Stimulated activated CD4-positive, alpha-beta T cell treated with anti-CD3 and anti-CD28 coated beads, Interleukin-1b, Interleukin-23, amount 100 ng/mL, for 4 hours (primary cell): ENCODE results near the gene INVS.
"Not testable (repeated sequence)": the region's sequence is repeated elsewhere in the genome, so short reads cannot be mapped to it uniquely, and the experiment has no call there.

Source experiments
- DNase-seq, 2 donors: peaks; one replicate each; pipeline ENCODE4 v3.0.0-alpha.2; 2020; ENCODE audit warnings: low read depth in 2 of 2

The INVS gene

DNA sequence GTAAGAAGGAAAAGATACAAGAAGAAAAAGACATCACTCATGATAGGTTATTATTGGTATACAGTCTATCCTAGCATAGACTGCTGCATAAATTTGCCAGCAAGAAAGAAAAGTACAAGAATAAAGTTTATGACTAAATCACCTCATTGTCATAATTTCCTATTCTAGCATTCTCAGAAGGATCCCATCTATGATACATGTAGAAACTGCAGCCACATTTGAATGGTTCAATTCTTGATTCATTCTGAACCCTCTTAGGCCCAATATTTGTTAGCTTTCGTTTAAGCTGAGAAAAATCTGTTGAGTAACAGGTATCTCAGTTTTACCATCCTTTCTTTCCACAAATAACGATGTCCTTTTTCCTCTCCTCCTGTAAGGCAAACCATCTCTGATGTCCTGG, 21.2 kb downstream of the INVS start:
- no peak for DNase-seq

DNA sequence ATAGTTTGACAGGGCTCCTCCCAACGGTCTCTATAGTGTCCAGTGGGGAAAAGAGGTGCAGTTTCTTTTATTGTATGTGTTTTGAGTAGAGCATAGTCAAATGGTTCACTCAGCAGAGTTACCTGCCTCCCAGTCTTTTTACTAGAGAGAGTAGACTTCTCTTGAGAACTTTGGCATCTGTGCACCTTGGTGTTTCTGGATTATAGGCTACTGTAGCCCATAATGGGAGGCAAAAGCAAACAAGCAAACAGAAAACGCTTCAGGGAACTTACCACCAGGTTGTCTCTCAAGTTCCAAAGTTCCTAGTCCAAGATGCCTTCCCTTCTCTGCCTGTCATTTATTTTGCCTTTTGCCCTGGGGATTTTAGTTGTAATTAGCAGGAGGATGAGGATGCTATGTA, 26.2 kb downstream of the INVS start:
- no peak for DNase-seq

GRCh38 chr9:100125910-100126309, 26.9 kb downstream of the INVS start:
- DNase-seq, result no peak

GRCh38 chr9:100126423-100126822, 27.4 kb downstream of the INVS start:
- no peak for DNase-seq

- DNase-seq, result no peak
Measured at GRCh38 chr9:100129772-100130171, 30.7 kb downstream of the INVS start.

DNA sequence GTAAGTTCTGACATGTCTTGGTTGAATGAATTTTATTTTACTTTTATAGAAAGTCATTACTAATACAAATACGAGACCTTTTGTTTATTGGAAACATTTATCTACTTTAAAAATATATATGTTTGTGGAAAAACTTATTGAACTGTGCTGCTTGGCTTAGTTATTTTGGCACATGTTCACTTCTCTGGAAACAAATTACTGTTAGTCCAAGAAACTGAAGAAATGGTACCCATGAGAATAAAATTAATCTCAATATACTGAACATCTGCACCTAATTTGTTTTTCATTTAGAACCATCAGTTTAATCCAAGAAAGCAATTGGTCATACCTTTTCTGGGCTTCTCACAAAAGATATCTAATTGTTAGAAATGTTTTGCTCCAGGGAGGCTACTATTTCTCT, 32.2 kb downstream of the INVS start:
- DNase-seq, result no peak

DNA sequence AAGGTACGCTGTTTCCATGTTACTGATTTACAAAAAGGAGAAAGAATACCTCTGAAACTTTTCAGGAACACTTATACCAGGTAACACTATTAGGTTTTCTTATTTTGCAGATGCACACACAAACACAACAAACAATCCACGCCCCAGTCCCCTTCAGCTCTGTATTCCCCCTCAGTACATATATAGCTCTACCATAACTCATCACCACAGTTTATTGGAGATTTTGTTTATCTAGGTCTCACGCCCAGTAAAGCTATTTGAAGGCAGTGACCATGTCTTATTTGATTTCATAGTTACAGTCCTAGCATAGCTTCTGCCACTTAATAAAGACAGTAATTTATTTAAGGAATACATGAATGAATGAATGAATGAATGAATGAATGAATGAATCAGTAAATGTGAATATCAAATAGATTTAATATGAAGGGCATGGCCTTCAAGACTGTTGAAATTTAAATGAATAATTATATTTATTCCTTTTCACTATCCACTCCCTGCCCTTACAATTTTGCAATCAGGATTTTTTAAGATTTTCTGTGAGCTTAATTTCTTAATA, 32.9 kb downstream of the INVS start:
- DNase-seq, result no peak

DNA sequence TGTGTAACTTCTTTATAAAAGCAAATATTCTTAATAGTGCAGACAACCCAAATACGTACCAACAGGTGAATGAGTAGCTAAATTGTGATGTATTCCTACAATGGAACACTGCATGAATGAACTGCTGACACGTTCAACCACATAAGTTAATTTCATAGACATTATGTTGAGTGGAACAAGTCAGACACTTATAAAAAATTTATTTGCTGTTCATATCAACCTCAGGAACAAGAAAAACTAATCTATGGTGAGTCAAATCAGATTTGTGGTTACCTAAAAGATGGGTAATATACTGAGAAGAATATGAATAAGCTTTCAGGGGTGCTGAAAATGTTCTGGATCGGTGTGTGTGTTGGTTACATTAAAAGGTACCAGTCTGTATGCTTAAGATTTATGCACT, 35.7 kb downstream of the INVS start:
- no peak for DNase-seq

GRCh38 chr9:100136799-100137198, 37.8 kb downstream of the INVS start:
- DNase-seq, result not testable (repeated sequence)

DNA sequence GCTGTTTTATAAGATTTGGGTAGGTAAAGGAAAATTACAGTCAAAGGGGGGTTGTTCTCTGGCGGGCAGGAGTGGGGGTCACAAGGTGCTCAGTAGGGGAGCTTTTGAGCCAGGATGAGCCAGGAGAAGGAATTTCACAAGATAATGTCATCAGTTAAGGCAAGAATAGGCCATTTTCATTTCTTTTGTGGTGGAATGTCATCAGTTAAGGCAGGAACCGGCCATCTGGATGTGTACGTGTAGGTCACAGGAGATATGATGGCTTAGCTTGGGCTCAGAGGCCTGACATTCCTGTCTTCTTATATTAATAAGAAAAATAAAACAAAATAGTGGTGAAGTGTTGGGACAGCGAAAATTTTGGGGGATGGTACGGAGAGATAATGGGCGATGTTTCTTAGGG, 41.3 kb downstream of the INVS start:
- DNase-seq, result not testable (repeated sequence)

GRCh38 chr9:100141862-100142261, 42.8 kb downstream of the INVS start:
- DNase-seq, result not testable (repeated sequence)

DNA sequence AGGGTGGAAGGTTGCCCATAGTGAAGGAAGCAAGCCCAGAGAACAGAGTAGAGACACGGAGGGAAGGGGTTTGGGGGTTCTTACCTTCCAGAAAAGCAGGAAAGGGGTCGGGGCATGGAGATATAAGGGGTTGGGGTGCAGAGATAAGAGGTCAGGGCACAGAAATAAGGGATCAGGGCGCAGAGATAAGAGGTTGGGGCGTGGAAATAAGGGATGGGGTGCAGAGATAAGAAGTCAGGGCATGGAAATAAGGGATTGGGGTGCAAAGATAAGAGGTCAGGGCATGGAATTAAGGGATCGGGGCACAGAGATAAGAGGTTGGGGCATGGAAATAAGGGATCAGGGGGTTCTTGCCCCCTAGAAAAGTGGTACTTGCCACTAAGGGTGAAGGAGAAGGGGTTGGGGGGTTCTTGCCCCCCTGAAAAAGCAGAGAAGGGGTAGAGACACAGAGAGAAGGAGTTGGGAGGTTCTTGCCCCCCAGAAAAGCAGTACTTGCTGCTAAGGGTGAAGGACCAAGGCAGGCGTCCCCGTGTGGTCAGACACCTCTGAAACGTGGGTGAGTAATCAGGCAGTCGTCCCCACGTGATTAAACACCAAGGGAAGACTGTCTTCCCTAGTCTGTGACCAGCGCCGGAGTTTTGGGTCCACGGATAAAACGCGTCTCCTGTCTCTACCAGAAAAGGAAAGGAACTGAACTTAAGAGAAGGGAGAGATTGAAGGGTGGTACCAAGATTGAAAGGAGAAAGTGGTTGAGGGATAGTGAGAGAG, 46.3 kb downstream of the INVS start:
- not testable (repeated sequence) for DNase-seq

- not testable (repeated sequence) for DNase-seq
Measured at GRCh38 chr9:100145976-100146375, 46.9 kb downstream of the INVS start.

DNA sequence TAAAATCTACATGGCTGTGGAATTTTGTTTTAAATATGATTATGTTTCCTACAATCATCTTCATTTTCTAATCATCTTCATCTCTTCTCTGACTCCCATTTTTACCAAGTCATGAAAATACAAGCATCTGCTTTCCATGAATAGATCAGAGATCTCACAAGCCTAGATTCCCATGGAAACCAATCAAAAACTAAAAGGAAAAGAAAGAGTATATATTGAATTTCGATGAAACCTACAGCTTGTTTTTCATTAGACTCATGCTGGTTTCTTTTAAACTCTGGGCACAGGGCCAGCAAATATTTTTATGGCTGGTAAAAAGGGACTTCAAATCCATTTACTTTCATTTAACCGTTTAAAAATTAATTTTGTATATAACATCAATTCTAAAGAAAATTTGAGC, 51.2 kb downstream of the INVS start:
- DNase-seq, result no peak

GRCh38 chr9:100160021-100160420, 61.0 kb downstream of the INVS start:
- no peak for DNase-seq

DNA sequence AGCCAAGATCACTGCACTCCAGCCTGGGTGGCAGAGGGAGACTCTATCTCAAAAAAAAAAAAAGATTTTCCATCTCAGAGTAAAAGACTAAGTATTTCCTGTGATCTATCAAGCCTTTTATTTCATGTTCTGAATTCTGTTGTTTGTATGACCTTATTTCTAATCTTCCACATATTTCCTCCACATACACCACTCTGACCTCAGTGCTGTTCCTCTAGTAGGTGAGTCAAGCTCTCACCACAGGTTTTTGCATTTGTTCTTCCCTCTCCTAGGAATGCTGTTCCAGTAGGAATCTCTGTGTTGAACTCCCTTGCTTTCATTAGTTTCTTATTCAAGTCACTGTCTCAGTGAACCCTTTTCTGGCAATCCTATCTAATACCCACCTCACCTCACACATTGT, 68.1 kb downstream of the INVS start:
- no peak for DNase-seq

- no peak for DNase-seq
Measured at GRCh38 chr9:100167915-100168654, 69.0 kb downstream of the INVS start.

DNA sequence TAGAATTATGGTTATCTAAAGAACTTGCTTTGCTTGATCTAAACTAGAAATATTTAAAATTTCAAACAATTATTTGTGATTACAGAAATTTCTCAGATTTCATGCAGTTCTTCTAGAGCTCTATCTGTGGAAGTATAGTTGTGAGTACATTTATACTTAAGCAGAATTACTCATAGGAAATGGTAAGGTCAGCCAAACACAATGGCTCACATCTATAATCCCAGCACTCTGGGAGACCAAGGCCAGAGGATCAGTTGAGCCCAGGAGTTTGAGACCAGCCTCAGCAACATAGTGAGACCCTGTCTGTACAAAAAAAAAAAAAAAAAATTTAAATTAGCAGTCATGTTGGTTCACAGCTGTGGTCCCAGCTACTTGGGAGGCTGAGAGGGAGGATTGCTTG, 71.0 kb downstream of the INVS start:
- DNase-seq, result no peak

GRCh38 chr9:100170556-100170955, 71.5 kb downstream of the INVS start:
- DNase-seq, result no peak

- no peak for DNase-seq
Measured at GRCh38 chr9:100186356-100186755, 87.3 kb downstream of the INVS start.

DNA sequence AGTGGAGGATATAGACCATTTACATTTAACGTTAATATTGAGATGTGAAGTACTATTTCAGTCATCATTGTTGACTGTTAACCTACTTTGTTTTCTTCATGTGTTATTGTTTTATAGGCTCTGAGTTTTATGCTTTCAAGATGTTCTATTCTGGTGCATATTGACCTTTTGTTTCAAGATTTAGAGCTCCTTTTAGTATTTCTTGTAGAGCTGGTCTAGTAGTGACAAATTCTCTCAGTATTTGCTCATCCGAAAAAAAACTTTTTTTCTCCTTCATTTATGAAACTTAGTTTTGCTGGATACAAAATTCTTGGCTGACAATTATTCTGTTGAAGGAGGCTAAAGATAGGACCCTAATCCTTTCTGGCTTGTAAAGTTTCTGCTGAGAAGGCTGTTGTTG, 91.3 kb downstream of the INVS start:
- DNase-seq, result no peak

GRCh38 chr9:100191264-100191663, 92.2 kb downstream of the INVS start:
- DNase-seq, result no peak

- DNase-seq, result no peak
Measured at GRCh38 chr9:100193078-100193477, 94.0 kb downstream of the INVS start.
